GM21825 (cell line): ENCODE data around the gene MRPL55.

ENCODE experiments used
- ATAC-seq: cut with Tn5 transposase; IDR thresholded peaks from one replicate; pipeline ENCODE4 v1.9.1; 2021; ENCODE audit warnings: mild to moderate bottlenecking, moderate library complexity; ENCODE audit not compliant: unreplicated experiment

The MRPL55 gene

GRCh38 chr1:228088586-228089498 is 20.3 kb downstream of the MRPL55 start:
- ATAC-seq: no peak

- no peak for ATAC-seq
These were observed 21.3 kb downstream of the MRPL55 start for GRCh38 chr1:228087771-228088251.

- no peak for ATAC-seq
These were observed 23.7 kb downstream of the MRPL55 start for GRCh38 chr1:228085287-228085951.

- no peak for ATAC-seq
These were observed 24.3 kb downstream of the MRPL55 start for GRCh38 chr1:228084797-228085196.

- ATAC-seq: no peak
These were observed 24.8 kb downstream of the MRPL55 start for GRCh38 chr1:228084325-228084724.

- ATAC-seq: no peak
These were observed 25.2 kb downstream of the MRPL55 start for GRCh38 chr1:228083871-228084278.

GRCh38 chr1:228082918-228083870 is 25.9 kb downstream of the MRPL55 start:
- peak; percentile 24 for ATAC-seq

GRCh38 chr1:228082214-228082917 is 26.7 kb downstream of the MRPL55 start, which contains the start of gene ARF1:
Gene ARF1 (plus strand): TSS chr1:228082708. CDS start chr1:228097115, 14,407 bp downstream.
- peak; percentile 76 for ATAC-seq

GRCh38 chr1:228081578-228082213 is 27.4 kb downstream of the MRPL55 start:
- peak; percentile 24 for ATAC-seq

GRCh38 chr1:228081144-228081543 is 28.0 kb downstream of the MRPL55 start:
- ATAC-seq: no peak

- no peak for ATAC-seq
These were observed 29.4 kb downstream of the MRPL55 start for GRCh38 chr1:228079601-228080263.

- no peak for ATAC-seq
These were observed 30.1 kb downstream of the MRPL55 start for GRCh38 chr1:228079013-228079412.

GRCh38 chr1:228077565-228078330 is 31.4 kb downstream of the MRPL55 start:
- no peak for ATAC-seq

GRCh38 chr1:228076796-228077430 is 32.2 kb downstream of the MRPL55 start:
- no peak for ATAC-seq

- no peak for ATAC-seq
These were observed 33.3 kb downstream of the MRPL55 start for GRCh38 chr1:228075801-228076271.

- ATAC-seq: no peak
These were observed 34.0 kb downstream of the MRPL55 start for GRCh38 chr1:228074954-228075730.
